SIG-M5 (cell line): ENCODE data around the gene WWP2.
"Not testable (repeated sequence)": the region's sequence is repeated elsewhere in the genome, so short reads cannot be mapped to it uniquely, and the experiment has no call there.

Source experiments
- DNase-seq: peaks from one replicate; lab custom pipeline; 2025; lab: John Stamatoyannopoulos, UW

WWP2 gene

DNA sequence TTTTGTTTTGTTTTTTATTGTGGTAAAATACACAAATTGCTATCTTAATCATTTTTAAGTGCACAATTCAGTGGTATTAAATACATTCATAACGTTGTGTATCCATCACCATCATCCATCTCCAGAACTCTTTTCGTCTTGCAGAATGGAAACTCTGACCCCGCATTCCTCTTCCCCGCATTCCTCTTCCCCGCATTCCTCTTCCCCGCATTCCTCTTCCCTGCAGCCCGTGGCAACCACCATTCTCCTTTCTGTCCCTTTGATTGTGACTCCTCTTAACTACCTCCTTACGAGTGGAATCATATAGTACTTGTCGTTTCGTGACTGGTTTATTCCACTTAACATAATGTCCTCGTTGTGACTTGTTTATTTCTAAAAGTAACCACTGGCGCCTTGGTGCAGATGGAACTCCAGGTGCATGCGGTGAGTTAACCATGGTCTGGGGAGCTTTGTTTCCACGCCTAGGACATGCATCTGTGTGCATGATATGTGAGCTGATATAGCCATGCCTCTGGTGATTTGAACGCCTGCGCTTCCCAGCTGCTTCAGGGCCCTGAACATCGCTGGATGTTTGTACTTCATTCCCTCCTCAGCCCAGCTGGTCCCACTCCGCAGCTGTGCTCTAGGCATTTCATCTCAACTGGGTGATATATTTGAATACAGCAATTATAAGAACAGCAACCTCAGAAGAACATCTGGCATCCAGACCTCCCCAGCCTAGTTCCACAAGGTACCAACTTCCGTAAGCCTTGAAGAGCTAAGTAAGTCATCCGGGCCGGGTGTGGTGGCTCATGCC is 181.3 kb downstream of the WWP2 start:
- not testable (repeated sequence) for DNase-seq

DNA sequence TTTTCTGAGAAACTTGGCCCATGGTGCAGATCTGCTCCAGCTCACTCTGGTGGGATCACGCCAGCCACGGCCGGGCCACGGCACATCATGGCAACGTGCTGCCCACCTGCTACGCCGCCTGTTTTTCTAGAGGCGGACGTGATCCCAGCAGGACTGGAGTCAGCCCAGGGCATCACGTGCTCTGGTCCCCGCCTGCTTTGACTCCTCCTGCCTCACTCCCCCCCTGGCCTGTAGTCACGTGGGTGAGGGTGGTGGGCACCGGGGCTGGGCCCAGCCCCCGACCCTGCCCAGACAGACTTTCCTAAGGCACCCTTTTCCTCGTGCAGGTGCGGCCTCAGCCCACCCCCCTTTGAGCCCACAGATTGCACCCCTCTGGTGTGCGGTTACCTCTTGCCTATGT is 188.3 kb downstream of the WWP2 start:
- not testable (repeated sequence) for DNase-seq

DNA sequence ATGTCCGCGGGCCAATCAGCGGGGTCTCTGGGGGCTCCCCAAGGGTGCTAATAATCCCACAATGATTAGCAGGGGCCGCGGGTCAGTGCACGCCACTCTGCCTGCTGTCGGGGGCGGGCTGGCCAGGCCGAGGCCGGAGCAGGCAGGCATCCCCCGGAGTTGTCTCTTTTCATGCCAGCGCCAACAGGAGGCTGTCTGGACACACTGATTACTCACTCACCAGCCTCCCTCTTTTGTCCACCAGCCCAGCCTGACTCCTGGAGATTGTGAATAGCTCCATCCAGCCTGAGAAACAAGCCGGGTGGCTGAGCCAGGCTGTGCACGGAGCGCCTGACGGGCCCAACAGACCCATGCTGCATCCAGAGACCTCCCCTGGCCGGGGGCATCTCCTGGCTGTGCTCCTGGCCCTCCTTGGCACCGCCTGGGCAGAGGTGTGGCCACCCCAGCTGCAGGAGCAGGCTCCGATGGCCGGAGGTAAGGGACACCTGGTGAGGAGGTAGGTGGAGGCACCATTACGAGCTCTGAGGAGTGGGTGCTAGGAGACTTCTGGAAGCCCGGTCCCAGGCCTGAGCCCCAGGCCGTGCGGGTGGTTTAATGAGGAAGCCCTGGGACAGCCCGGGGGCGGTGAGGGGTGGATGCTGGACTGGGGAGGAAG is 189.0 kb downstream of the WWP2 start, which contains the start of gene CLEC18A:
Gene CLEC18A, plus strand, starts transcription at position 318 of the 655 bp plus-strand sequence. Its CDS starts 33 bp downstream, at position 351.
- DNase-seq, result not testable (repeated sequence)

DNA sequence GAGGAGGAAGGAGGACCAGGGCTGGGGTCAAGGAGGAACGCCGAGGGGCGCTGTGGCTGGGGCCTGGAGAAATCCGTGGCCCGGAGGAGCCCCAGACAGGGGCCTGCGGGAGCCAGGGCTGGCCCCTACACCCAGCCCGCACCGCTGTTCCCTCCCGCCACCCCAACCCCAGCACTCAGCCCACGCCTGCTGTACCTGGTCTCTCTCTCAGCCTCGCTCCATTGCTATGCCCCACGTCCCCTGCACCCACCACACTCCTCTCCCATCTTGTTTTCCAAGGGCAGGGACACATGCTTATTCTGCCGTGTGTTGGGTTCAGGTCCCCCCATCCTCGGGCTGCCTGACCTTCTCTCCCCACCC is 189.5 kb downstream of the WWP2 start:
- not testable (repeated sequence) for DNase-seq

DNA sequence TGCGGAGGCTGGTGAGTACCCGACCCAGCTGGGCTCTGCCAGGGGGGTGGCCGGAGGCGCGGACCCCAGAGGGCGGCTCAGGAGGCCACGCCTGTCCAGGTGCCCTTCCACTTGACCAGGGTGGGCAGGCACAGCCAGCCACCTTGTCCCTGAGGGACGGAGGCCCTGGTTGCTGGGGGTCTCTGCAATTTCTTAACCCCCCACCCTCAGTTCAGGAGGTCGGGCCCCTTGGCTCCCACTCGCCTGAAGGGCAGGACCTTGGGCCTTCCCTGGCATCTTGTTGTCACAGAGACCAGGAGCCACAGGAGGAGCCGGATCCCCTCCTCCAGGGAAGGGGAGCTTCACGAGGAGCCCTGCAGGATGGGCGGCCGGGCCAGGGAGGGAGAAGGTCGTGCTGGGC is 190.0 kb downstream of the WWP2 start:
- not testable (repeated sequence) for DNase-seq

DNA sequence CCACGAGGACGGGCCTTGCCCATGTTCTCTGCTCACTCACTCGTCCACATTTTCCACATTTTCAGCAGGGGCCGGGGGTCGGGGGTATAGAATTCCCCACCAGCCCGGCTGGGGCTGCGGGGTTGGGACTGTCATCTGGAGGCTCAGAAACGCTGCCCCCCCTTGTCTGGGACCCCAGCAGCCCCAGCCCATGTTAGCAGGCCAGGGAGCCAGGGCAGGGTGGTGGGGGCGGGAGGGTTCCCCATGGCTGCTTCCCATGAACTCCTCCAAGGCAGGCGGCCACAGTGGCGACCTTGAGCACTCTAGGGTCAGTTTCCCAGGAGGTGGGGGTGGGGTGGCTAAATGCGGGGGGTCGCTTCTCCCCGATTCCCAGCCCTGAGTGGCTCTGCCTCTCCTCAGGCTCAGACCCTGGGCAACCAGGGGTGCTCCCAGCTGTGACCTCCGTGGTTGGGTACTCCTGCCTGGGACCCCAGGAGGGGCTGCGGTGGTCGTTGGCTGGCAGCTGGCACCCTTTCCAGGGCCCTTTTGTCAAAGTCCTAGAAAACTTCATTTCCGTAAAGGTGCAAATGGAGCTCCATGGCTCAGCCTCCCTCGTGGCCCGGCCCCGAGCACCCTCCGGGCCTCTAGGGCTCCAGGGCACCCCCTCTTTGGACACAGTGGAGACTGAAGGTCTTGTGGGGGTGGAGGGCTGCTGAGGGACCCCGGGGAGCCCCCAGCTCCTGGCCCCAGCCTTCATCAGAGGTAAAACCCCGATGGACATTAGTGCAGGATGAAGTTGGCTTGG is 190.6 kb downstream of the WWP2 start:
- DNase-seq, result not testable (repeated sequence)

DNA sequence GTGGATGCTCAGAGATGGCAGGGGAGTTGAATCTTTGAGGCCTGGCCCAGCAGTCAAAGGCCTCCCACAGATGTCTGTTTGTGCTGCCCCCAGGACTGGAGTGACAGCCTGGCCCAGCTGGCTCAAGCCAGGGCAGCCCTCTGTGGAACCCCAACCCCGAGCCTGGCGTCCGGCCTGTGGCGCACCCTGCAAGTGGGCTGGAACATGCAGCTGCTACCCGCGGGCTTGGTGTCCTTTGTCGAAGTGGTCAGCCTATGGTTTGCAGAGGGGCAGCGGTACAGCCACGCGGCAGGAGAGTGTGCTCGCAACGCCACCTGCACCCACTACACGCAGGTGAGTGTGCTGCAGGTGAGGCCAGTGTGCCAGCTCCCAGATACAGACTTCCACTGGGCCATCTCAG is 192.1 kb downstream of the WWP2 start:
- DNase-seq, result not testable (repeated sequence)

DNA sequence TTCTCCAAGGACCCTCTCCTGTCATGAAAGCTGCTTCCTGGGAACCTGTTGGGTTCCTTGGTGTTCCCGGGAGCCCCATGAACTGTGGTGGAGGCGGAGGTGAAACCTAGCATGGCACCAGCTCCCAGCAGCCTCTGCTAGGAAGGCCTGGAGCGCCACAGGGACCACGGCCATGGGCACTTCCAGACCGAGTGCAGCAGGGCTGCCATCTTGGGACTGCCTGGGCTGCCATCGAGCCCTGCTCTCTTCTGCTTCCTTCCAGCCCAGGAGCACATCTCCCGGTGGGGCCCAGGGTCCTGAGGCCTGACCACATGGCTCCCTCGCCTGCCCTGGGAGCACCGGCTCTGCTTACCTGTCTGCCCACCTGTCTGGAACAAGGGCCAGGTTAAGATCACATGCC is 201.2 kb downstream of the WWP2 start:
- not testable (repeated sequence) for DNase-seq

DNA sequence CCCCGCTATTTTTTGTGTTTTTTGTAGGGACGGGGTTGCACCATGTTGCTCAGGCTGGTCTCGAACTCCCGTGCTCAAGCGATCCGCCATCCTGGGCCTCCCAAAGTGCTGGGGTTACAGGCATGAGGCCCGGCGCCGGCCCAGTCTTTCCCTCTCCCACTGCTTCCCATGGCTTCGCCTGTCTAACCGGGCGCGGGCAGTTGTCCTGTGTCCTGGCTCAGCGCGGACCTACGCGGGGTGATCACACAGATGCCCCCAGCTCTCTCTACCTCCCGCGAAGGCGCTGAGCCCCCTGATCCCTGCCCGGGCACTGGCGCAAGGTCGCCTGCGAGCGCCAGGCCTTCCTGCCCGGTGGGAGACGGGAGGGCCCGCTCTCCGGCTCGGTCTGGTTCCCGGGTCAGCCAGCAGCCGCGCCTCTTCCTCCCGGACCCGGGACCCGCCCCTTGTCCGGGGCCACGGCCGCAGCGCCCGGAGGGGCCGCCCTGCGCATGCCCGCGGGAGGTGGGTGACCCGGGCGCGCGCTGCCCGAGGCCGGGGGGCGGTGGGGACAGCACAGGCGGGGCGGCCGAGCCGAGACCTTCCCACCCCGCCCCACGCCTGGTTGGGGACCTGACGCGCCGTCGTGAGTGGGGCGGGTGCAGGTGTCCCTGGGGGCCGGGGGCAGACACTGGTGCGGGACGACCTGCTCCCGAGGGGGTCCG is 203.0 kb downstream of the WWP2 start:
- DNase-seq, result not testable (repeated sequence)

DNA sequence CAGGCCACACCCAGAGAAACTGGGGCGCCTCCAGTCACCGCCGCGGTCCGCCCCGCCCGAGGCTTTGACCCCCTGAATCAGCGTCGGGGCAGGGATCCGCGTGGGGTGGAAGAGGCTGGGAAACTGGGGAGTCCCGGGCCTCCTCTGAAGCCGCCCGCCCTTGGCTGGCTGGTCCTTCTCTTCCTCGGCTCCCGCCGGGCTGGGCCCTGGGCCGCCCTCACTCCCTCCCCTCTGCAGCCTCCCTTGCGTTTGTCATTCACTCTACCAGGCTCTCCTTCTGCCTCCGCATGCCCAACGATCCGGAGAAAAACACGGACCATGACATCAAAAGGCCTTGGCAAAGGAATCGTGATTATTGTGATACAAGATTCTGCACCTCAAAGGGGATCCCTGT is 203.5 kb downstream of the WWP2 start:
- not testable (repeated sequence) for DNase-seq

DNA sequence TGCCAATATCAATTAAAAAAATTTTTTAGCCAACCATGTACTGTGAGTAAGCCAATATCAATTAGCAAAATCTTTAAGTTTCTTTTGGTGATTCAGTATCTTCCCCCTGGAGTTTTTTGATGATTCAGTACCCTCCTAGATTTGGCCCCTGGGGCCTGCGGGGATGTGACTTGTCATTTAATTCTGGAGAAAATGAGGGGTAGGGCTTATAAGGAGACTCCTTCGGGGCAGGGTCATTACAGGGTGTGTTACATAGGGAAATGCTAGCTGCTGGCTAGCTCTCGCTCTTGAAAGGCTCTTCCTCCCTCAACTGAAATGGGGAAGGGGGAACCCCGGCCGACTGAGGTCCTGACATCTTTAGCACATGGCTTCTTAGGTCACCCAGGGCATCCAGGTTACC is 205.6 kb downstream of the WWP2 start:
- DNase-seq, result not testable (repeated sequence)

DNA sequence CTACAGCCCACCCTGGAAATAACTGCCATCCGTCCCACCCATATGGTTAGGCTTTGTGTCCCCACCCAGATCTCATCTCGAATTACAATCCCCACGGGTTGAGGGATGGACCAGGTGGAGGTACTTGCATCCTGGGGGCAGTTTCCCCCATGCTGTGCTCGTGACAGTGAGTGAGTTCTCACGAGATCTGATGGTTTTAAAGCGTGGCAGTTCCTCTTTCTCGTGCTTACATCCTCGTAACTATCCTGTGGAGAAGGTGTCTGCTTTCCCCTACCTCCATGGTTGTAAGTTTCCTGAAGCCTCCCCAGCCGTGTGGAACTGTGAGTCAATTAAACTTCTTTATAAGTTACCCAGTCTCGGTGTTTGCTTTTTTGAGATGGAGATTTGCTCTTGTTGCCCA is 206.0 kb downstream of the WWP2 start:
- not testable (repeated sequence) for DNase-seq

DNA sequence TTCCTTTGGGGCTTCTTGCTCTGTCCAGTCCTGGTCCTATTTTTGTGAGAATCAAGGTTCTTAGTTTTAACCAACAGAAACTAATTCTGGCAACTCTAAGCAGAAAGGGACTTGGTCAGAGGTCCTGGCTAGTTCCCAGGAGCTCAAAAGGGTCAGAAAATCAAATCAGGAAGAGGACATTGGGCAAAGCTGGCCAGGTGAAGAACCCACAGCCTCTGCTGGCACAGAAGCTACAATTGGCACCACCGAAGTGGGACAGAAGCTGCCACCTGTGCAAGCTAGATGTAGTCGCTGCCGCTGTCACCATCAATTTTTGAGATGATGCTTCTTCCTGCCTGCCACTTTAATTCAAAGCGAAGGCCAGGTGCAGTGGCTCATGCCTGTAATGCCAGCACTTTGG is 207.5 kb downstream of the WWP2 start:
- not testable (repeated sequence) for DNase-seq

DNA sequence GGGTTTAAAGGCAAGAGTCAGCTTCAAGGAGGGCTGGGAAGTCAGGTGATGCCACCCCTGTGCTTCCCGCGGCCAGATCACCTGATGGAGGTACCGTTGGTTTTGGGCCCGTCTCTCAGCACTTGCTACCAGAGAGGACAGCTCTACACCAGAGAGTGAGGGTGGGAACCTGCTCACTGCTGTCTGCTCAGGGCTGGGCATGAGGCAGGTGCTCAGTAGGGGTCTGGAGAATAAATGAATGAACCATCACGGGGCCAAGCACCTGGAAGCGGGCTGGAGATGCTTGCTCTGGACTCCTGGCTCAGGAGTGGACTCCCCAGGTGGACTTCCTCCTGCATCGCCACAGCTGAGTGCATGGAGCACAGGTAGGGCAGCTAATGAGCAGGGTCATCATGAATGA is 210.0 kb downstream of the WWP2 start:
- not testable (repeated sequence) for DNase-seq

DNA sequence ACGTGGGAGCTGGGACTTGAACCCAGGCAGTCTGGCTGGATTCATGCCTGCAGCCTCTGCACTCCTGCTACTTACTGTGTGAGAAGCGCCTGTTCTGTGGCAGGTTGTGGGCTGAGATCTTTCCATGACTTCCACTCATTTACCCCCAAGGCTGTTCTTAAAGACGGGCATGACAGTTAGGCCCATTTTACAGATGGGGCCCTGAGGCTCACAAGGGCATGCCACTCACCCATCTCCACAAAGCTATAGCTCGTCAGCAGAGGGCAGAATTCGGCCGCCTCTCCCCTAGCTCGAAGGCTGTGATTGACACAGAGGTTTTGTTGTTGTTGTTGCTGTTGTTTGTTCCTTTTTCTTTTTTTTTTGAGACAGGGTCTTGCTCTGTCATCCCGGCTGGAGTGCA is 210.8 kb downstream of the WWP2 start:
- DNase-seq, result not testable (repeated sequence)

DNA sequence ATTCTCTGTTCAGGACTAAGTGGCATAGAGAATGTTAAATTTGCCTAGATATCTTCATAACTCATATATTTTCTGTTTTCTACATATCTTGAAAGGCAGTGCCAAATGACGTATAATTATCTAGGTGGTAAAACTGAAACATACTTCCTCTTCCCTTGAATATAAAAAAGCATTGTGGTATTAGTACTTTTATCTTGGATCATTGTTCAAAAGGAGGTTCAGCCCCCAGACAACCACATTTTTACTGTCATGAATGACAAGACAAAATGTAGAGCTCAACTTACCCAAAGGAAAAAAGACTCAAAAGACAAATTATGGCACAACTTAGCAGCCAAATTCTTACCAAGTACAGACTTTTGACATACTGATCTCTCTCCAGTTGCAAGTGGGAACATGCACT is 223.1 kb downstream of the WWP2 start:
- DNase-seq, result not testable (repeated sequence)
